Activated CD8-positive, alpha-beta memory T cell treated with anti-CD3 and anti-CD28 coated beads, Interleukin-2, amount 50 U/mL, for 48 hours (primary cell): ENCODE data around the gene GJA4.

Experiments used
- DNase-seq: peaks from one replicate; pipeline ENCODE4 v3.0.0-alpha.2; 2020

GJA4 gene

DNA sequence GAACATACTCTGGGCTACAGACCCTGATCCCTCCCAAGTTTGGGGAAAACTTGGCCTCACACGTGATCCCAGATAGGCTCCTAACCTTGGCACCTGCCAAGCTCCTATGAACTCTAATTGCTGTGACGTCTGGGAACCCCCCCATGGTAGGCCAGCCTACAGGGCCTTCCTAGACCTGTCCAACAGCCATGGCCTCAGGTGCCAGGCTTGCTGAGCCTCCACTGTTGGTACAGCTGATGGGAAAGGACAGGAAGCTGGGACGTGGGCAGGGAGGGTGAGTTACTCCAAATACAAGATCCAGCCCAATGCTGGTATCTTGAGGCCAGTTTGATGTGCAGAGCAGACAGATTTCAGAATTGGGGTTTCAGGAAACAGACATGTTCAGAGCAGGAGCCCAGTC is 47.6 kb downstream of the GJA4 start:
- no peak for DNase-seq

DNA sequence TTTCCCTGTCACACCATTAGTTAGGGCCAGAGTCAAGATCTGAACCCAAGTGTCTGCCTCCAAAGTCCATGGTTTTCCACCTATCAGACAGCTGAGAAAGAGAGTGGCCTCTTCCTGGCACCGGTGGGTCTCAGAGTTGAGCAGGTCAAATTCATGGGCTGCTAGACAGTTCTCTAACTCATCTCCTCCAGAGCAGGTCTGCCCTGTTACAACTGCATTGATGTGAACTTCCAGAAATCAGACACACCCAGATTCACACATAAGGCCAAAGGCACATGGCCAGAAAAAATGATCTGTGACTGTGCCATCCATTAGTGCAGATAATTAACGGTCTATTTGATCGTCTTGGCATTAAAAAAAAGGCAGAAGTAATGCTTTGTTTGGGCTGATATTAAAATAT is 49.3 kb downstream of the GJA4 start:
- no peak for DNase-seq

DNA sequence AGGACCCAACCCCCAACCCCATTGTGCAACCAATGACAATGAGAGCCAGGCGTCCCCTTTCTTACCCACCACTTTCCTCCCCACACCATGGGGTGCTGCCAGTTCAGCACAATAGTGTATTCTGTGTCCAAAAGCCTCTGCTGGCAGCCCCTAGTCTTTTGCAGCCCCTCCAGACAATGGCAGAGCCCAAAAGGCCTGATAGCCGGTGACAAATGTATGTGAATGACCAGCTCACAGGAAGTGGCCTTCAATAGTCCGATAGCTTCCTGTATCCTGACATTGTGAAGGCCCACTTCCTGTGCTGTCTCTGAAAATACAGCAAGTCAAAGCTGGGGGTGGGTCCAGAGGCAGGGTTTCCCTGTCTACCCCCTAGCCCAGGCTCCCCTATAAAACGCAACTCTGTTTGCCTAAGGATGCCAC is 50.2 kb downstream of the GJA4 start:
- DNase-seq: no peak

DNA sequence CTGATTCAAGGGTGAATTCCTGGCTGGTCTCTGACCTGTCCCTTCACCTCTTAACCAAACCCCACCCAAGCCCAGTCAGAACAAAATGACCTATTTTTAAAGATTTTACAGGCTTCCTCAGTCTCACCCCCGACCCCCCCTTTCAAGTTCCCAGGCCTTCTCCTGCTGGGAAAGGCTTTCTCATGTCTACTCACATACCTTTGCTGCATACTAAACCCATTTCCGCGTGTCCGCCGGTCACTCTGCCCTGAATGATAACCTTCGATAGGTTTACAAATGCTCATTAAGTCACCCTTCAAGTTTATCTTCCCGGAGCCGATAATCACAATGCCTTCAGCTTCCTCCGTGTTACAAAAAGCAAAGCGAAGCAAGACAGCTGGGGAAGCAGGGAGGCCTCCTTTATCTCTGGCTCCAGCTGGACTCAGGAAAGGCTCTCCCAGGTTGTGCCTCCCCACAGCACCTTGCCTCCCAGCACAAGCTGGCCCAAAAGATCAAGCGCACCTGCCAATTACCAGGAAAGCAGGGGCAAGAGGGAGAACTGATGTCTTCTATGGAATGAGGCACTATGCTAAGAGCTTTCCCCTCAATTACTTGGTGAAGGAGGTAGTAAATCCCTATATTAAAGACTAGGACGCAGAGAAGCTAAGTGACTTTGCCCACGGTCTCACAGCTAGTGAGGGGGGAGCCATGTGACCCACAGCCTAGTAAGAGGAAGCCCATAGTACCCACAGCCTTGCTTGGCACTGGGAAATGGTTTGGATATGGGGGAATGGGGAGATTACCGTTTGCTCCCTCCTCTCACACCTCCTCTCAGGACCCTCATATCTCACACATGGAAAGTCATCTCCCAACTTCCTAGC is 50.8 kb downstream of the GJA4 start:
- DNase-seq: no peak

- no peak for DNase-seq
Observed at GRCh38 chr1:34844252-34844634, 51.4 kb downstream of the GJA4 start.
